DMS153 treated with DMSO at 0.1 percent for 48 hours (cell line): Measurements from ENCODE around the gene GRM7.

Experiments used
- DNase-seq: peaks from one replicate; lab custom pipeline; 2025; ENCODE audit not compliant: unreplicated experiment; lab: John Stamatoyannopoulos, UW

Gene GRM7

DNA sequence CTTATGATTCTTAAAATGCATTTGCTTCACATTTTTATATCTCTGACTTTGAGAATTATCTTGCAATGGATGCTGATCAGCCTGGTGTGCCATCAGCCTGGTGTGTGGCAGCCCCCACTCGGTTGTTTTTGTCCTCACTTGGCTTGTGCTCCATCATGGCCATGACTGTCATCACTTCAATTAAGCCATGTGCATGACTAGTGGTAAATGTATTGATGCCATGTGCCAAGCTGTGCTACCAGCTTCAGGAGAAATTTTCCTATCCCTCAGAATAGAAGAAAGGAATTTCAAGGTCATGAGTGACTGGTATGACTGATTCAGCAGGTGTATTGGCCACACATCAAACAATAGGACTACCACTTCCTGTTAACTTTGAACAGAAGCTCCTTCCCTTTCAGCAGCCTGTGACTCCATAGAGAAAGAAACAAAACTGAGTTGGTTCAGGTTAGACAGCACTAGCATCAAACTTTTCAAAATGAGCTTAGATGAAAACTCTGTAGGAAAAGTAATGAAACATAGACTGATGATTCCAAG is 251.7 kb downstream of the GRM7 start:
- no peak for DNase-seq

DNA sequence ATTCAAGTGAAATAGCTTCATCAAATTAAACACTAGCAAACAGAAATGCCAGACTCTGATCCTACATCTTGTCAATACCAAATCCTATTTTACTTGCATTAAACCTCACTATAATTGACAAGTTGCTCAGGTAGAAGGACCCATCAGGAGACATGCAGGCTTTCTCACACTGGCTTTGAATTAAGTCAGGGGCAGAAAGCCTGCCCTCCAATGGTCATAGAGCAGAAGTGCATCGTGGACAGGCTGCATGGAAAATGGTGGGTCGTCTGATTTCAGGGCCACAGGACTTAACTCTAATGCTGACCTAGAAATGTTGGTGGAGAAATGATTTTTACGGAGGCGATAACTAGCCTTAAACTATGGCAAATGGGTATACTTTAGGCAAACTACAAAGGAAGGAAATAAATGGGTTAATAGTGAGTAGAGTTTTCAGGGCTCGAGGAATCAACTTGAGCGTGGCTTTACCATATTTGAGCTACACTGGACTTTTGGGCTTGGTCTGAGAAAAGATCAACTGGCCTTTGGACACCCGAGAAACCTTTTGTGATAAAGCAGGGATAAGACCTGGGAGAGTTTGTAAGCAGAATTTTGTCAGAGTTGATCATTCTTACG is 283.9 kb downstream of the GRM7 start:
- DNase-seq: no peak

GRCh38 chr3:7146529-7146928 is 285.6 kb downstream of the GRM7 start:
- no peak for DNase-seq

DNA sequence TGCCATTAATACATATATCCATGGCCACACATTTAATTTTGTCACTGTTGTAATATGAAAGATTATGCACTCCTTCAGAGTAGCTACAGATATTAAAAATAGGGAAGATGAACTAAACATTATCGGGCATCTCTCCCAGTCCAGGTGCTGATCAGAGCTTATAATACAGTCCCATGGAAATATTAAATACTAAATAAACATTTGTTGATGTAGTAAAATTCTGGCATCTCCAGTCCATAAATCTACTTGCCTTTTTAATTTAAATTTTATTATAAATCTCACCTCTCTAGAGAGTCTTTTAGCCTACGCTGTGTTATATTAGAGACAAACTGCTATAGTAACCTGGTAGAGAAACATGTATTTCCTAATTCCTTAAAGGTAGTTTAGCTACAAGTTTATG is 297.6 kb downstream of the GRM7 start:
- DNase-seq: no peak

DNA sequence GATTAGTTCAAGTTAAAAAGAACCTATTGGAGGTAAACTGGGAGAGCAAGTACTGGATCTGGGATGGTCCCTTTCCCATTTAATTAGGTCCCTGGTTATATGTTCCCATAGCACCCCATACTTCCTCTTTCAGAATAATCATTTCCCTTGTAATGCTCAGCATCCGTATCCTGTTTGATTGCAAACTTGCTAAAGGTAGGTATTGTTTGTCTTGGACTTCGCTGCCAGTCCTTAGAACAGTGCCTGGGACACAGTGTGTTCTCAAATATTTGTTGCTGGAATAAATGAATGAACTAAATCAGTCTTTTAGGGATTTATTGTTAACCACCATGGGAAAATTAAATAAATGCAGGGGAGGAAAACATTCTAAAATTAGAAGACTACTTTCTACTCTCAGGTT is 299.8 kb downstream of the GRM7 start:
- DNase-seq: no peak

- no peak for DNase-seq
Observed at GRCh38 chr3:7166460-7166859, 305.5 kb downstream of the GRM7 start.

DNA sequence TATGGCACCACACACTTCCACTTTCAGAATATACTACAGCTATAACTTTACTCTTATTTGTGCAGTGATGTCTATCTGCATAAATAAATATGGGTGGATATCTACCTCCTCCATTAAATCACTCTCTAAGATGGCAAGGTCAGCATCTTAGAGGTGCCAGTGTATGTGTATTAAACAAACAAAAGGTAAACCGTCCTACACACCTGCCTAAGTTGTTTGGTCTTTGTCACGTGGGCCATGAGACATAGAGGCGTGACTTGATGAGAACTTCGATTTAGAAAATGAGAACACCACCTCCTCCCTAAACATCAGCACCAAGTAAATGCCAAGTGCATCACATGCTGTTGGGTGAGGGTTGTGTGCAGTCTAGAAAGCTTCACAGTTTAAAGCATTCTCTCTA is 310.6 kb downstream of the GRM7 start:
- DNase-seq: no peak

DNA sequence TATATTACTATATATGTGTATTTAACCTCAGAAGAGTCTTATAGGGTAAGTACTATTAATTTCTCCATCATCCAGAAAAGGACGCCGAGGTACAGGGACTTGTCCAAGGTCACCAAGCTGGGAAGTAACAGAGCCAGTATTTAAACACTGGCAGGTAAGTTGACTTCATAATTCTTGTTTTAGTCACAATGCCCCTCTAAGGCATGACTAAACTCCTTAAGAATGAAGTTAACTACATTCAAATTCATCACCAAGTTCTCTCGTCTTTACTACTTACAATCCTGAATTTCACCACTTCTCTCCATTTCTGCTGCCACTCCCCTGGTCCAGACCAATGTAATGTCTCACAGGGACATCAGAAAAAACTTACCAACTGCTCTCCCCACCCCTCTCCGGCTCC is 312.1 kb downstream of the GRM7 start:
- DNase-seq: no peak

GRCh38 chr3:7188551-7188950 is 327.6 kb downstream of the GRM7 start:
- DNase-seq: no peak

GRCh38 chr3:7190095-7190494 is 329.2 kb downstream of the GRM7 start:
- DNase-seq: no peak

- no peak for DNase-seq
Observed at GRCh38 chr3:7193269-7193668, 332.4 kb downstream of the GRM7 start.

- DNase-seq: no peak
Observed at GRCh38 chr3:7194071-7194835, 333.3 kb downstream of the GRM7 start.

GRCh38 chr3:7195934-7196333 is 335.0 kb downstream of the GRM7 start:
- no peak for DNase-seq

DNA sequence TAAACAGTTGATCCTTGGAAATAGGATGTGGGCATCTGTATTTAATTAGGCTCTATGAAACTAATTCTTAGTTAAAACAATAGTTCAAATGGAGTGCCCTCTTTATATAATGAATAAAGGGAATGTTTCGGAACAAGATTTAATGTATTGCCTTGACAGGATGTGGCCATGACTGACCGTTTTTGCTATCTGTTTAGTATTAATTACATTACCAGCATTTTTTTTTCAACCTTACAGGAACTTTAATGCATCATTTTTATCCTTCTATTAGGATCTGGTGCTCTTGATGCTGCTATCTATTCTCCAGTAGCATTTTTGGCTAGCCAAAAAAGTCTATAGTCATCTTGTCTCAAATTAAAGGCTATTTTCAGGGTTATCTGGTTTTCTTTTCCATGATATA is 340.9 kb downstream of the GRM7 start:
- no peak for DNase-seq

GRCh38 chr3:7203969-7204847 is 343.3 kb downstream of the GRM7 start:
- no peak for DNase-seq

GRCh38 chr3:7204848-7205156 is 343.9 kb downstream of the GRM7 start:
- DNase-seq: no peak

DNA sequence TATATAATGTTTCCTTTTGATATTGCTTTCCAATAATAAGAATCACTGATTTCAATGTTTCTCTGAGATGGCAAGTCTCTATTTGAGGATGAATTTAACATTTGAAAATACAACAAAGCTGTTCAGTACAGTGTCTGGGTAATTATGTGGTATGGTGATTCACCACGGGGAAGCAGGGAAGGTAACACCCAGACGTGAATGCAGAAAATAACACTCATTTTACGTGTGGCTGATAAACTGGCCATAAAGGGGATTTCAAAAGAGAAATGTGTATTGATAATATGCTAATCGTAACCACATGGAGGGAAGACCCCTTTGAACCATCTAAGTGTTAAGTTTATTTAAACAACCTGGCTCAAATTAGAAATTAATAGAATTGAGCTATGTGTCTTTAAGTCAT is 344.6 kb downstream of the GRM7 start:
- no peak for DNase-seq

GRCh38 chr3:7205962-7206361 is 345.0 kb downstream of the GRM7 start:
- DNase-seq: no peak

GRCh38 chr3:7207125-7207524 is 346.2 kb downstream of the GRM7 start:
- DNase-seq: no peak

DNA sequence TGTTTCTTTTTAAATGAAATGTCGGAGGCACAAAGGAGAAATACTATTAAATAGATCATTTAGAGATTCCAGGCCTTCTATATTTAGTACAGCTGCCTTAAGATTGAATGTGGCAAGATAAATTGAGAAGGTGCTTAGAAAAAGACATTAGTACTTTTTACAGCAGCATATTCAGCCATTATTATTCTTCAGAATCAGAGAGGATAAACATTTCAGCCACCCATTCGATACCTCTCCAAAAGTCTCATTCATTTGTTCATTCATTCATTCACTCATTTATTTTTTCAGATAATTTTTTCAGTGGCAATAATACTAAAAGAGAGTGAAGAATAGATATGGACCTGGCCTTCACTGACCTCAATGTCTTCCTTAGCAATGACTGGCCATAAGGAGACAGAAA is 347.0 kb downstream of the GRM7 start:
- no peak for DNase-seq

DNA sequence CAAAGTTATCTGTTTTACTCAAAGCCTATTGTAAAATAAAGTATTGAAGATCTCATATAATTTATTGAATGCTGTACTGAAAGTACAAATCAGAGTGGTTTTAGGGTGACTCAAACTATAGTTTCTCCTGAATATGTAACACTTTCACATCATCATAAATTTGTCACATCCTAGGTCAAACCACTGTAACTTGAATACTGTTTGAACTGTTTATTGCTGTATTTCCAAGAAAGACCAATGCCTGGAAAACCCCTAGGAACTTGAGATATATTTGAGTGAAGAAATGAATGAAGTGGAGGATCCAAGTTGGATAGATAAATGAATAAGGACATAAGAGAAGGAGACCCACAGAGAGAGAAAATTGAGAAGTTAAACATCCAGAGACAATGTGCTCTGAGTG is 348.2 kb downstream of the GRM7 start:
- no peak for DNase-seq

DNA sequence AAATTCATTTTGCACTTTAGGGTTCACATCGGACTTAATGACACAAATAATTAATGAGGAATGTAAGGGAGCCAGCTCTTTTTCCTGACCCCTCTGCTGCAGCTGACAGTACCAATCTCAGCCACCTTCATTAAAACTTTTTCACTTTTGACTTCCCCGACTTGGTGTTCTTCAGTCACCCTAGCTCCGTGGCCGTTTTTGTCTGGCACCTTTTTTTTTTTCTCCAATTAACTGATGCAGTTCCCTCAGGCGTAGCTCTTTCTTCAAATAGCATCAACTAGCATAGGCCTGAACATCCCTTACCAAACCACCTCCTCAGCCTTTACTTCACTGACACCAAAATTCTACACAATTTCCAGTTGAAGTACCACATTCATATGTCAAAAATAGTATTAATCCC is 350.8 kb downstream of the GRM7 start:
- no peak for DNase-seq
